Endothelial cell of umbilical vein (primary cell): ENCODE measurements around the gene CHST11.

Source experiments
- EZH2 ChIP-seq: IDR thresholded peaks from 2 replicates; pipeline ENCODE4 v1.6.1; 2012; ENCODE audit warnings: borderline replicate concordance, low read depth, mild to moderate bottlenecking, moderate library complexity, low read length, inconsistent platforms; ENCODE audit not compliant: severe bottlenecking
- FOS ChIP-seq: IDR thresholded peaks from 2 replicates; pipeline ENCODE4 v1.6.1; 2011; ENCODE audit warnings: mild to moderate bottlenecking, low read length, moderate library complexity, borderline replicate concordance; ENCODE audit not compliant: insufficient read depth
- GATA2 ChIP-seq: IDR thresholded peaks from 2 replicates; pipeline ENCODE4 v1.7.0; 2011; ENCODE audit warnings: low read depth, mild to moderate bottlenecking, moderate library complexity, mixed read lengths, low read length; ENCODE audit not compliant: insufficient read length, insufficient read depth
- JUN ChIP-seq: IDR thresholded peaks from 2 replicates; pipeline ENCODE4 v1.6.1; 2011; ENCODE audit warnings: borderline replicate concordance, low read depth; ENCODE audit not compliant: insufficient read length, insufficient read depth
- MYC ChIP-seq: IDR thresholded peaks from one replicate; pipeline ENCODE4 v1.6.1; 2011; ENCODE audit warnings: mild to moderate bottlenecking, low read depth, low read length
- POLR2A ChIP-seq: IDR thresholded peaks from 2 replicates; pipeline ENCODE4 v1.6.1; 2012; ENCODE audit warnings: low read depth, mild to moderate bottlenecking, control low read depth, low read length
- POLR2AphosphoS5 ChIP-seq: IDR thresholded peaks from 2 replicates; pipeline ENCODE4 v1.6.1; 2012; ENCODE audit warnings: low read depth, mild to moderate bottlenecking, control low read depth, low read length, moderate library complexity; ENCODE audit not compliant: insufficient read depth
- TF ChIP-seq, protein P1 (sequence below), 2 donors: IDR thresholded peaks; 1 replicate in 1 of 2; 2 replicates in 1 of 2; pipeline ENCODE4 v1.5.1; 2011; ENCODE audit warnings: low read length in 2 of 2, mild to moderate bottlenecking in 2 of 2, moderate library complexity in 2 of 2, control low read depth in 1 of 2, inconsistent platforms in 1 of 2, low read depth in 1 of 2; ENCODE audit not compliant: insufficient read depth in 1 of 2; ENCODE audit errors: extremely low read depth in 1 of 2
- TF ChIP-seq, protein P2 (sequence below): IDR thresholded peaks from 2 replicates; pipeline ENCODE4 v1.6.1; 2011; ENCODE audit not compliant: insufficient read depth, insufficient read length

DNA sequence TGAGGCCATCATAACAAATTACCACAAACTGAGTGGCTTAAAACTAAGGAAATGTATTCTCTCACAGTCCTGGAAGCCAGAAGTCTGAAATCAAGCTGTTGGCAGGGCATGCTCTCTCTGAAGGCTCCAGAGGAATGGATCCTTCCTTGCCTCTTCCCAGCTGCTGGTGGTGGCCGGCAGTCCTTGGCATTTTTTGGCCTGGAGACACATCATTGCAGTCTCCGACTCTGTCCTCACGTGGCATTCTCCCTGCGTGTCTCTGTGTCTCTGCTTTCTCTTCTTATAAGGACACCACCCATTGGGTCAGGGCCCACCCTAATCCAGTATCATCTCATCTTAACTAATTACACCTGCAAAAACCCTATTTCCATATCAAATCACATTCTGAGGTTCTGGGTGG is 295.3 kb downstream of the CHST11 start:
- TF ChIP-seq FOS (no peak), POLR2A (no peak), MYC (no peak), EZH2 (no peak), GATA2 (no peak), POLR2AphosphoS5 (no peak), JUN (no peak)
- TF ChIP-seq, protein P1, sequence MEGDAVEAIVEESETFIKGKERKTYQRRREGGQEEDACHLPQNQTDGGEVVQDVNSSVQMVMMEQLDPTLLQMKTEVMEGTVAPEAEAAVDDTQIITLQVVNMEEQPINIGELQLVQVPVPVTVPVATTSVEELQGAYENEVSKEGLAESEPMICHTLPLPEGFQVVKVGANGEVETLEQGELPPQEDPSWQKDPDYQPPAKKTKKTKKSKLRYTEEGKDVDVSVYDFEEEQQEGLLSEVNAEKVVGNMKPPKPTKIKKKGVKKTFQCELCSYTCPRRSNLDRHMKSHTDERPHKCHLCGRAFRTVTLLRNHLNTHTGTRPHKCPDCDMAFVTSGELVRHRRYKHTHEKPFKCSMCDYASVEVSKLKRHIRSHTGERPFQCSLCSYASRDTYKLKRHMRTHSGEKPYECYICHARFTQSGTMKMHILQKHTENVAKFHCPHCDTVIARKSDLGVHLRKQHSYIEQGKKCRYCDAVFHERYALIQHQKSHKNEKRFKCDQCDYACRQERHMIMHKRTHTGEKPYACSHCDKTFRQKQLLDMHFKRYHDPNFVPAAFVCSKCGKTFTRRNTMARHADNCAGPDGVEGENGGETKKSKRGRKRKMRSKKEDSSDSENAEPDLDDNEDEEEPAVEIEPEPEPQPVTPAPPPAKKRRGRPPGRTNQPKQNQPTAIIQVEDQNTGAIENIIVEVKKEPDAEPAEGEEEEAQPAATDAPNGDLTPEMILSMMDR (IDR thresholded peaks at IDR 0.05; ENCODE audit: extremely low read depth in 1 of 2, insufficient read depth in 1 of 2, low read depth in 1 of 2, low read length in 2 of 2), result no peak
- TF ChIP-seq, protein P2, sequence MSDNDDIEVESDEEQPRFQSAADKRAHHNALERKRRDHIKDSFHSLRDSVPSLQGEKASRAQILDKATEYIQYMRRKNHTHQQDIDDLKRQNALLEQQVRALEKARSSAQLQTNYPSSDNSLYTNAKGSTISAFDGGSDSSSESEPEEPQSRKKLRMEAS, result no peak
